ENCODE measurements around the gene CCDC80.

CCDC80 gene, protein sequence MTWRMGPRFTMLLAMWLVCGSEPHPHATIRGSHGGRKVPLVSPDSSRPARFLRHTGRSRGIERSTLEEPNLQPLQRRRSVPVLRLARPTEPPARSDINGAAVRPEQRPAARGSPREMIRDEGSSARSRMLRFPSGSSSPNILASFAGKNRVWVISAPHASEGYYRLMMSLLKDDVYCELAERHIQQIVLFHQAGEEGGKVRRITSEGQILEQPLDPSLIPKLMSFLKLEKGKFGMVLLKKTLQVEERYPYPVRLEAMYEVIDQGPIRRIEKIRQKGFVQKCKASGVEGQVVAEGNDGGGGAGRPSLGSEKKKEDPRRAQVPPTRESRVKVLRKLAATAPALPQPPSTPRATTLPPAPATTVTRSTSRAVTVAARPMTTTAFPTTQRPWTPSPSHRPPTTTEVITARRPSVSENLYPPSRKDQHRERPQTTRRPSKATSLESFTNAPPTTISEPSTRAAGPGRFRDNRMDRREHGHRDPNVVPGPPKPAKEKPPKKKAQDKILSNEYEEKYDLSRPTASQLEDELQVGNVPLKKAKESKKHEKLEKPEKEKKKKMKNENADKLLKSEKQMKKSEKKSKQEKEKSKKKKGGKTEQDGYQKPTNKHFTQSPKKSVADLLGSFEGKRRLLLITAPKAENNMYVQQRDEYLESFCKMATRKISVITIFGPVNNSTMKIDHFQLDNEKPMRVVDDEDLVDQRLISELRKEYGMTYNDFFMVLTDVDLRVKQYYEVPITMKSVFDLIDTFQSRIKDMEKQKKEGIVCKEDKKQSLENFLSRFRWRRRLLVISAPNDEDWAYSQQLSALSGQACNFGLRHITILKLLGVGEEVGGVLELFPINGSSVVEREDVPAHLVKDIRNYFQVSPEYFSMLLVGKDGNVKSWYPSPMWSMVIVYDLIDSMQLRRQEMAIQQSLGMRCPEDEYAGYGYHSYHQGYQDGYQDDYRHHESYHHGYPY

DNA sequence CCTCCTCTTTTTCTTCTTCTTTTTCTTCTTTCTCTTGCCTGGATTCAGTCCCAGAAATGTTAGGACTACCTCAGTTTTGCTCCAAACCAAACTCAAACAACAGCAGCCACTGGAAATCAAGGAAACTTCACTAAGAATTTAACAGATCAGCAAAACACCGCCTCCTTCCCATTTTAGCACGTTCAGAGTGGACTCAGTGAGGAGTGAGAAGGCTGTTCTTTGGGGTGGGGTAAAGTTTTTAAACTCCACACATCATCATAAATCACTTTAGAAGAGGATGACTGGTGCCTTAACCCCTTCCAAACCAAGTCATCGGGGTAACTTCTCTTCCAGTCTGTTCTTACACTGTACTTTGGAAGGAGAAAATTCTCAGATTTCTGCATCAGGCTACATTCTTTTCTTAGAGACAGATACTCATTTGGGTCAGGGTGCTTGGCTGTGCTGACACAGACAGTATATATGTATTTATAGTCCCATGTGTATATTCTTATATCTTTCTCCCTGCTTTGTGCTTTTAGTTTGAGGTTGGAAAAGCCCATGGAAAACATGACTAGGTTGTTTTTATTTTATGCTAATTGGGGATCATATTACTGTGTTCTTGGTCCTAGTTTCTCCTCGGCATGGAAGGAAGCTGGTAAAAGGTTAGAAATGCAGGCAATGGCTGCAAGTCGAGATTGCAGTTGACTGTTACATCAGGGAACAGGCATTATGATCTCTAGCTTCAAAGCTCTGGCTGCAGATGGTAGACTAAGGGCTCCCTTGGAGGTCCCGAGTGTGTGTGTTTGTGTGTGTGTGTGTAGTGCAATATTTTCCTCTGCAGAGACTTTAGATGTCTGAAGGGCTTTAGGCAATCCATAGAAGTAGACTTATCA lies at the start of gene CCDC80:
TSS of gene CCDC80 (minus strand) at position 214 of the 872 bp plus-strand sequence. CDS start 1,238 bp downstream, outside the sequence.
- no peak for DNase-seq (ENCODE audit: low read depth)

DNA sequence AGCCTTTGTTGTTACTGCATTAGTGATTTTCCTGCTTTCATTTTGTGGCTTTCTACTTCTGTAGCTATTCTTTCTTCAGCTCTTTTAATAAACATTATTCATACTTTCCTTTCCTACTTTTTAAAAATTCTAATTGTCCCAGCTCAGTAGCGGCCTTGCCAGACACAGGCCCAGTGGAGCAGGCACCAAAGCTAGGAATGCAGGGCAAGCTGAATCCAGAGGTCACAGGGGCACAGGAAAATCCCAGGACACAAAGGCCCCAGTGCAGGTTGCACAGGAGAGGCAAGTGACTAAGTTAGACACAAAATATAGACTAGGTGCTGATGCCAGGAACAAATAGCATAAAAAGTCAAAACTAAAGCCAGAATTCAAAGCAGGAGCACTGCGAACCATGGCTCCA lies 49.0 kb upstream of the CCDC80 start:
- DNase-seq (ENCODE audit: low read depth): no peak

DNA sequence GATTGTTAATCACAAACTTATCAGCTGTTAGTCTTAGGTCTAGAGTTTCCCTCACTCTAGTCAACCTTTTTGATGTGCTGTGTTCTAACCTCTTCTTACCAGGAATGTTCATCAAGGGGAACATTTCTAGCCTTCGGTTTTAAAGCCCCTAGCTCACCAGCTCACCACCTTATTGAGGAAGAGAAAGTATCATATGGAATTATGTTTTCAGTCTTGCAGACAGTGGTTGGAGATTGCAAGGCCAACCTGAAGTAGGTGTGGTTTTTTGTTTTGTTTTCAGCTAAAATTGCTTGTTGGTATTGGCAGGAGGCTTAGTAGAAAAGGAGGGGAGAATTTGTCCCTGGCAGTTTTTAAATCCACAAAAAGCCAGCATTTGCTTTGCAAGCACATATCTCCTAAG lies 48.4 kb upstream of the CCDC80 start:
- no peak for DNase-seq (ENCODE audit: low read depth)

DNA sequence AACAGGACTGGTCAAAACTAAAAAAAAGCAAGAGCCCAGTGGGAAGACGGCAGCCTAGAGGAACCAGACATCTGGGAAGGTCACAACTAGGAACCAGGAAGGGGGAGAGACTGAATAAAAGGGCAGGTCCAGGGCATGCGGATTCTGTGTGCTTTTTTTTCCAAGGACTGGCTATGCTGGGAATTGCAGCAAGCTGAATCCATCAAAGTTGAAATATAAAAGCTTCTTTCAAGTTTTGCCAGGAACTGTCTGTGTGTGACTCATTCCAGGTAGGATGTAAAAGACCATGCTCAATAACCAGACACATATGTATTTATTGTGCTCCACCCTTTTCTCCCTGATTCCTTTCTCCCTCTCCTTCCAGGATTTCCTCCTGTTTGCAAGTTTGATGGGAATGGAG lies 47.9 kb upstream of the CCDC80 start:
- no peak for DNase-seq (ENCODE audit: low read depth)

DNA sequence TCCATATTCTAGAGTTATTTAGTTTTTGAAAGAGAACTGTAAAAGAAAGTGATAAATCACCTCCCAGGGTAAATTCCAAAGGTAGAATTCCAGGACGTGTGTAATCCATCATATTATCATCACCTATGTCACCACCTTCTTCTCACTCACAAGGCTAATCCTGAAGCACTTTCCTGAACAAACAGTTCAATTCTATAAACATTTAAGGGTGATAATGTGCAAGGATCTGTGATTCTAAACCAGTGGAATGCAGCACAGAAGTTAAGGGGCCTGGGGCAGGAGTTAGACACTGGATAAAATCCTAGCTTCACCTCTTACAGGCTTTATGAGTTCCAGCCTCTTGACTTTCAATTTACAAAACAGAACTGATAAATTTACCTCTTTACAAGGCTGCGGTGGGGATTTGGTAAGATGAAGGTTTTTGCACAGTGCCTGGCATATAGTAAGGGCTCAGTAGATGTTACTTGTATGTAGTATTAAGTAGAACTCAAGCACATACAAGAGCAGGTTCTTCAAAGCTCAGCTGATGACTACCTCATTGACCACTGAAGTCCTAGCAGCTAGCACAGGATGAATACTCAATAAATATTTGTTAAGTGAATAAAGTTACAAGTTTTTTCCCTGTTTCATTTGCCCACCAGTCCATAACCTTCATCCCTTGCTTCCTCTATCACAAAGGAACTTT lies 47.3 kb upstream of the CCDC80 start:
- DNase-seq (ENCODE audit: low read depth): no peak

DNA sequence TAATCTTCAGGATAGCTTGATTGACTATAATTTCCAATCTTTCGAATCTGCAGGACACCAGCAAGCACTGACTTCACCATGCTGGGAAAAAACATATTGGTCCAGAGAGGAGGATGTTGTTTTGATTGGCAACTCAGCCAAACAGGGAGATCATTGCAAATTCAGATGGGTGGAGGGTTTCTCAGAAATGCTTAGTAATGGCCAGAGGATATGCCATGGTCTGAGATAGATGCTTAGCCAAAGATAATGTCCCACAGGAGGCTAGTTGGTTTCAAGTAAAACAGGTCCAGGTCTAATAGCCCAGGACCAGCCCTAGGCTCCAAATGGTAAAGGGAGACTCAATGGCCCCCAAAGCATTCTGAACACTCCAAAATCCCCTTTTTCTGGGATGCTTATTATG lies 46.7 kb upstream of the CCDC80 start:
- DNase-seq (ENCODE audit: low read depth): no peak

DNA sequence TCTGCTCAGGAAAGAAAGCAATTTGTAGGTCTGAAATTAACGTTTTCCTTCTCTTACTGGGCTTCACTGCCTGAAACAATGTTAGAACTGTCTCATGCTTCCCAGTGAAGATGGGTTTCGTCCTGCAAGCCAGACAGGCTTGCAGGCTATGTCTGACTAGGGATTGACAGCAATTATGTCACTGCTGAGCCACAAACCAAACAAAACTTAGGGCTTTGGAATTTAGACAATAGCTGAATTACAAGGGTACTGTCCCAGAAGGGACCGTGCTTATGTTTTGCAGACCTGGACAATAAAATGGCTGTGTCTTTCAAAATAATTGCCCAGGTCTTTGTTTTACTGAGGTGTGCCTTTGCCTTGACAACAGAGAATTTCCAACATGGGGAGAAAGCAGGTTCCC lies 46.3 kb upstream of the CCDC80 start:
- no peak for DNase-seq (ENCODE audit: low read depth)

DNA sequence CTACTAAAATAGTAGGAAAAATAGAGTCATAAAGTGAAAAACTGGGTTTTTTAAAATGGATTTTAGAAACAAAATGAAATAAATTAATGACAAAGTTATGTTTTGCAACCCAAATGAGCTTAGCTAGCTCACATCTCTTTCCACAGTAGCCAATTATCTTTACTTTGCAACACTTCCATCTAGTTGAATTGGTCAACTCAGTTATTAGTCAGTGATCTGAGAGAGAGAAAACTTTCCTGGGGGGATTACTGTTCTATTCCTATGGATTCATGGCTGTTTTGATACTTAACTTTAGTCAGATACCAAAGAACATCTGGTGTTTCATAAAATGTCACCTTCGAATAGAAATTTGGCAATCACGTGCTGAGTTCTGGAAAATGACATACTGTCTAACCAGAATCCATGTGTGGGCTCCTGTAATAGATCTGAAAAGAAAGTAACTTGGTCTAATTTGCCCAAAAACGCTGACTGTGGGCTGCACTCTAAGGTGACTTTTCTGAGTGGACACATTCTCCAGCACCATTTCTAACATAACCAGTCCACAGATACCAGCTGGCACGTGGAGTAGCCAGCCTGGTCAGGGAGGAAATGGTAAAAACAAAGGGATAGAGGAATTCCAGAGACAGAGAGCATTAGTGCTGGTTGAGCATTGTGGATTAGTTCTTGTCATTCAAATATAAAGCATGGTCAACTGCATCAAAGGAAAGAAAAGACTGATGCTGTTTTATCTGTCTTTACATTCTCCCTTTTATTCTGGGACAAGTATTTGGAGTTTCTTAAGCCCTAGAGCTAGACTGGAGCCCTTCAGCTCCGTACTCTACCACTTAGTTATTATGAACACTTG lies 45.2 kb upstream of the CCDC80 start:
- DNase-seq (ENCODE audit: low read depth): no peak

DNA sequence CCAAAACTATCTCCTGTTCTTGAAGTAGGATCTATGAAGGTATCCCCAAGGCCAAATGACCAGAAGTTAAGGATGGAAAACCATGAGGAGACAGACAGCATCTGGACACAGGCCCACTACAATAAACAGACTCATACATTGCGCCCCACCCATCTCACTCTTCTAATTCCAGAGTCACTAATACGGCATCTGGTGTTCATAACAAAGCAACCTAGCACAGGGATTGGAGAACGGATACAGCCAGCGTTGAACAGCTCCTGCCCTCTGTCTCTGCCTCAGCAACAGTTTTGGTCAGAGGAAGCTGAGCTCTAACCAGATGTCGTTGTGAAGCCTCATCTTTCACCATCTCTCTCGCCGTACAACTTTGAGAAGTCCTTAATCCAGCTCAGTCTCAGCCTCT lies 44.5 kb upstream of the CCDC80 start:
- DNase-seq (ENCODE audit: low read depth): no peak

DNA sequence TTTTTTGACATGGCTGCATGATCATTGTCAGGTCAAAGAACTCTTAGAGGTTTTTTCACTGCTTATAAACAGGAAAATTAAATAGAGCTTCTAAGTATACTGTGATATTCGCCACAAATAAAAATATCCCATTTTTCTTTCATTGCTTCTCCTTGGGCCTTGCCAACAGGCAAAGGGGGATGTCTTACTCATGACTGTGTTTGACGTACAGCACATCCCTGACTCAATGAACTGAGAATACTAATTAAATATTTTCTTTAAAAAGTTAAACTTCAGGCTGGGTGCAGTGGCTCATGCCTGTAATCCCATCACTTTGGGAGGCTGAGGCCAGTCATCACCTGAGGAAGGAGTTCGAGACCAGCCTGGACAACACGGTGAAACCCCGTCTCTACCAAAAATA lies 41.4 kb upstream of the CCDC80 start:
- no peak for DNase-seq (ENCODE audit: low read depth)

DNA sequence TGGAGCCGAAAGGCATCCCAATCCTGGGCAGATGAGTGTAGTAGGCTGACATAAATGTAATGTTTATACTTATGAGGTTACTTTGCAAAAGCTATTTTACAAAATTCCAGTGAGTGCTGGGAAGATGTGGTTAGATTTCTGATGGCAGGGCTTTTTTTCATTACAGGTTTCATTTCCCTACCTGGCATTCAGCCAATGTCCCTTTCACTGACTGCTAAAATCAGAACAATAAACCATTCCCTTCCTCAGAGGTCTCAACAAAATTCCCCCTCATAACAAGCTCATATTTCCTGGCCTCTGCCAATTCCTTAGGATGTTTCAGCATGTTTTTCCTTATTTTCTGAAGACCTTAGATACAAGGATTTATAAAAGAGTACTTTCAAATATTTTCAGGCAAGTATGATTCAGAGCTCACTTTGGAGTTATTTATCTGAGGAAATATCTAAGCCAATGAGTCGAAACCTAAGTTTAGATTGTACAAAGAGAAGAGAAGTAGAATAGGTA lies 40.9 kb upstream of the CCDC80 start:
- no peak for DNase-seq (ENCODE audit: low read depth)

DNA sequence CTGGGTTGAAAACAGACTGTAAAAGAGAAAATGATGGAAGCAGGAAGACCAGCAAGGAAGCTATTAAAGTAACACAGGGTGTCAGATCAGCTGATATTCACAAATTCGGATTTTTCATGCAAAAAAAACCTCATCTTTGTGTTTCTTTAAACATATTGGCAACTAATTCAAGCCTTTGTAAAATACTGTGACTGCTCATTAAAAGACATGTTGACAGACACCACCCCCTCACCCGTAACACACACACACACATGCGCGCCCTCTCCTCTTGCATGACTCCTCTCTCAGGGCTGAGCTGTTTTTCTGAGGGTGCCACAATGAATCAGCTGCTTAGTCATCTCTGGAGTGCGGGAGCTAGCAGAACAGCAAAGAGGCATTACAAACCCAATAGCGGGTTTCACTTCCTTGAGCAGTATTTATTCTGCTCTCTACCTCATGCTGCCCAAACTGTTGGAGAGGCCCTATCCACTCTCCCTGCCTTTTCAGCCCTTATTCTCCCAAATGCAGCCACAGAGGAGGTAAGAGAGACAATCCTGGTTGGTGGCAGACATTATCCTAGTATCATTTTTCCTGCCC lies 35.8 kb upstream of the CCDC80 start:
- DNase-seq (ENCODE audit: low read depth): peak; percentile 63

DNA sequence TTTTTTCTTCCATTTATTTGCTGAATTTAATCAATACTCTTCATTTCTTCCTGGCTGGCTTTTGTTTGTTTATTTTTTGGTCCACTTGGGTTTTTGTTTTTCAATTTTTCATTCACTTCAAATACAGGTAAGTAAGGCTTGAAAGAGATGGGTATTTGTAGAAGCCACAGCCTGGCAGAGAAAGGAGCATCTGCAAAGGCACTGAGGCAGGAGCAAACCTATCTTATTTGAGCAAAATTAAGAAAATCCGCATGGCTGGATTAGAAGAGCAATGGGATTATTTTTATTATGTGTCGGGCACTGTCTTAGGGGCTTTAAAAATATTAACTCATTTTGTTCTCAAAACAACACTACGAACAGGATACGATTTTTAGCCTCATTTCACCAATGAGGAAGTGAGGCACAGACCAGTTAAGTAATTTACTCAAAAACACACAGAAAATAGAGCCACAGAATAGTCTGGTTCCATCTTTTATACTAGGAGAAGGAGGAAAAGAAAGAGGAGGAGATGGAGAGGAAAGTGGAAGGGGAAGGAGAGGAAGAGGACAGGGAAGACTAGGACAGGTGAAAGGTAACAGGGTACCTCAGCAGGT lies 35.1 kb upstream of the CCDC80 start:
- no peak for DNase-seq (ENCODE audit: low read depth)

DNA sequence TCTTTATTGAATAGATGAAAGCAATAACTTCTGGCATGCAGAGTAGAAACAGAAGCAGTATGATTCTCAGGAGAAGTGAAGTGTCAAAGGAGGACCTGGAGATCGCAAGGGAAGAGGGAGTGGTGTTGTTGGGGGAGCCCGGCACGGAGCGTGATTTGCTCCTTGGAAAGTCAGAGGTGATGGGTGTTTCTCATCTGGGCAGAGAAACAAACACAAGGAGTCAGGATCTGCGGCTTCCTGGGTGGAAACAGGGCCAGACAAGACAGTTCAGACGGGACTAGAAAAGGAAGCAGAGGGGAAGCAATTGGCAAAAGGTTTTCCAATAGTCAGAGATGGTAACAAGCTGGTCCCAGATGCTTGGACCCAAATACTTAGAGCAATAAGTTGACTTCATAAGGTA lies 34.4 kb upstream of the CCDC80 start:
- DNase-seq (ENCODE audit: low read depth): no peak

DNA sequence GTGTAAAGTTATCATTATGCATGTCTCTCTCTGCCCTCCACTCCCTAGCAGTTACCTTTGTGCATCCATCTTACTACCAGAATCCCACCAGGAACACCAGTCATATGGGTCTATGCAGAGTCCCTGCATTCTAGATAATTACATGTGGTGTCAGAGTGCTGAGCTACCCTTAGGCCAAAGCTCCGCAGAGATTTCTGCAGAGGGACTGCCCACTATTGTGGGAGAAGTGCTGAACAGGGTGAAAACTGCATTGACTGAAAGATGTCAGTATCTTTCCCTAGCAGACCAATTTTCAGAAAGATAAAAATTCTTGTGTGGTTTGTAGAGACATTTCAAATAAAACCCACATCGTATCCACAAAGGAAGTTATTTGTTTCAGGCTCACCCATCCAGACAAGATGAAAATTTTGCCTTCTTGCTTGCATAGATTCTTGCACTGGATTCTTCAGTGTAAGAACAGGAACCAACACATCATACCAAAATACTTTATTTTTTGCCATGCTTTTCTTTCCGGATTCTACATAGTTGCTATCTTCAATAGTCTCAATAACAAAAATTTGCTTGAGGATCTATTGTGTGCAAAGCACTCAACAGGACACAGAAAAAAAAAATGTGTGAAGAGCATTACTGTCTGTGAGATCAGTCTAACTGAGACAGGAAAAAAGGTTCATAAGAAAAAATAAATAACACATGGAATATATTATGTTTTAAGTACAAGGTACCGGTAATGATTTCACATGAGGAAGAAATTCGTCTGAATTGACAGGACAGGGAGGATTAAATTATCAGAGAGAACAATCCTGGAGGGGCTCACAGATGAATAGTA lies 32.0 kb upstream of the CCDC80 start:
- DNase-seq (ENCODE audit: low read depth): no peak

DNA sequence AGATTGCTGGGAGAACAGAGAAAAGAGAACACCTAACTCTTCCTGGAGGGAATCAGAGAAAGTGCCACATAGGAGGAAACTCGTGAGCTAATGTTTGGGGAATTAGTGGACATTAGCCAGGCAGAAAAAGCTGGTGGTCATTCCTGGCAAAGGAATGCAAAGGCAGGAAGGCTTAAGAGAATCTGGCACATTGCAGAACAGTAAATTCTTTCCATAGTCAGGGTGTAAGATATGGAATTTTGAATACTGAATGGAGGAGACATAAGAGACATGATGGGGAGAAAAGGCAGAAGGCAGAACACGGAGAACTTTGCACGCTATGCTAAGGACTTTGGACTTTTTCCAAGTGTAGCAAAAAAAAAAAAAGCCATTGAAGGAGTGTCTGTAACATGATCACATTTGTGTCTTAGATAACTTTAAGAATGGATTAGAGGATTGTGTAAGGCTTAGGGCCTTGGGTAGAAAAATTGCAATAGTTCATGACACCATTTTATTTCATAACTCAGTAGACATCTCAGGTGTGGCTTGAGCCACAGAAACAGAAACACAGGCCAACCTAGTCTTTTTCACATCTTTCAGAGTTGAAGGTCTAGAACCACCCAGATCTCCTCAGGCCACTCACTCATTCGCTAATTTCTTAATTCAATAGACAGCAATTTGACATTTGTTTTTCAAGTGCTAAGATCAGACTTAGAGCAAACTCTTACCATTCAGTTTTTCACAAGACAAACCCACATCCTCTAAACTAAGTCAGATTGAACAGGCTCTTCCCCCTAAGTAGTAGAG lies 31.2 kb upstream of the CCDC80 start:
- no peak for DNase-seq (ENCODE audit: low read depth)

DNA sequence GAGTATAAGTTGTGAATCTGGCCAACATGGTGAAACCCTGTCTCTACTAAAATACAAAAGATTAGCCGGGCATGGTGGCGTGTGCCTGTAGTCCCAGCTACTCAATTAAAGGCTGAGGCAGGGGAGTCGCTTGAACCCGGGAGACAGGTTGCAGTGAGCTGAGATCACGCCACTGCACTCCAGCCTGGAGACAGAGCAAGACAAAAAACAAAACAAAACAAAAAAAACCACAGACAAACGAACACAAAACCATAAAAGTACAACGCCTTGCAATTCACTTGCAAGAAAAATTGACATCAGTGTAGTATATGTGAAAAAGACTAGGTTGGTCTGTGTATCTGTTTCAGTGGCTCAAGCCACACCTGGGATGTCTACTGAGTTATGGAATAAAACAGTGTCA lies 29.9 kb upstream of the CCDC80 start:
- DNase-seq (ENCODE audit: low read depth): no peak

DNA sequence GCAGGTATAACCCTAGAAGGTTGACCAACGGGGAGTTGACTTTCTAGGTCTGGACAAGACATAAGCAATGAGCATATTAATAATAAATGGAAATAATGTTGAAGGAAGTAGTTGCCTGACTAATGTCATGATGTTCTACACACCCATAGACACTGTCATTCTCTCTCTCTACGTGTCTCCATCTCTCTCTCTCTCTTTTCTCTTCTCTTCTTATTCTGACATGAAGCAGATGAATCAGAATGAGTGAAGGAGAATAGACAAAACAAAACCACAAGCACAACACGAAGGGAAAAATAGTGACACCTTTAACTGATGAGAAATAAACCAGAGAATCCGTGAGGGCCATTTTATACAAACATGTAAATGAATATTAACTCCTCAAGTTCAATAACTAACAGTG lies 26.7 kb upstream of the CCDC80 start:
- no peak for DNase-seq (ENCODE audit: low read depth)
